ENCODE data around the gene TNFRSF14. TPM values are rescaled to one million over a fixed set of nuclear protein-coding genes. Genes with fewer than 3 reads are reported as not detected.
A peak's percentile ranks its signal among the peaks of the same experiment; 100 is the strongest.

The TNFRSF14 gene
- total RNA-seq, 1 donor from 2014 or later = 16.0 TPM

DNA sequence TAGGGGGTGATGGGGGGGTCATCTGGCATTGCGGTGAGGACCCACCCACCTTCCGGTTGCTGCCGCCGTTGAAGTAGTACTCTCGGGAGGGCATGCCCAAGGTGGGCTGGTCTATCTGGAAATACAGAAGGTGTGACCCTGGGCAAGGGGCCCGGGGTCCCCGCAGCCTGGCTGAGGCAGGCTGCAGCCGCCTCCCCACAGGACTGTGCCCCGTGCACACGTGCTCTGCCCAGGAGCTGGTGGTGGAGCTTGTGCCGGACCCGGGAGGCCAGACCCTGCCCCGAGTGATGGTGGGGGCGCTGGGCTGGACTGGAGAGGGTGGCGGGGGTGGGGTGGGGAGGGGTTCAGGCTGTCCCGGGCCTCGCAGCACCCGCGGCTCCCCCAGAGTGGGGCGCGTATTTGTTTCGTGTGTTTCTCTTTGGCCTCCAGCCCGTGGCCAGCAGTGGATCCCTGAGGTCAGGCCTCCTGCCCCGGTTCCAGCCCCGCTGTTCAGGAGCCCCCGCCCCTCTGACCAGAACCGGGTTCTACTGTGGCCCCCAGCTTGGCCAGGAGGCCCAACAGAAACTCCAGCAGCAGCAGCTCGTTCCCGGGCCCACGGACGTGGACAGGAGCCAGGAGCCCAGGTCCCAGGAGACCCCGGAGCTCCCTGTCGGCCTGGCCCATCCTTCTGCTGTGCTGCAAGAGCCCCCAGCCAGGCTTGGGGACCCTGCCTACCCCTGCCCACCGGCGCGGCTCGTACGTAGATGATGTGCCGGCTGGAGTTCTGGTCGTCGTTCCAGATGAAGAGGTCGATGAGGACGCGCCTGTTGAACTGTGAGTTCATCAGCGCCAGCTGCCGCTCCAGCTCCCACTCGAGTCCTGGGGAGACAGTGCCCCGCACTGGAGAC, 49.6 kb downstream of the TNFRSF14 start:
- DNase-seq = peak; percentile 29
- intact Hi-C loops (cut with micrococcal nuclease) = no loop called here
- ATAC-seq = no peak

GRCh38 chr1:2606396-2606880, 50.3 kb downstream of the TNFRSF14 start:
- DNase-seq = peak; percentile 13
- intact Hi-C loops (cut with micrococcal nuclease) = no loop called here
- no peak for ATAC-seq

DNA sequence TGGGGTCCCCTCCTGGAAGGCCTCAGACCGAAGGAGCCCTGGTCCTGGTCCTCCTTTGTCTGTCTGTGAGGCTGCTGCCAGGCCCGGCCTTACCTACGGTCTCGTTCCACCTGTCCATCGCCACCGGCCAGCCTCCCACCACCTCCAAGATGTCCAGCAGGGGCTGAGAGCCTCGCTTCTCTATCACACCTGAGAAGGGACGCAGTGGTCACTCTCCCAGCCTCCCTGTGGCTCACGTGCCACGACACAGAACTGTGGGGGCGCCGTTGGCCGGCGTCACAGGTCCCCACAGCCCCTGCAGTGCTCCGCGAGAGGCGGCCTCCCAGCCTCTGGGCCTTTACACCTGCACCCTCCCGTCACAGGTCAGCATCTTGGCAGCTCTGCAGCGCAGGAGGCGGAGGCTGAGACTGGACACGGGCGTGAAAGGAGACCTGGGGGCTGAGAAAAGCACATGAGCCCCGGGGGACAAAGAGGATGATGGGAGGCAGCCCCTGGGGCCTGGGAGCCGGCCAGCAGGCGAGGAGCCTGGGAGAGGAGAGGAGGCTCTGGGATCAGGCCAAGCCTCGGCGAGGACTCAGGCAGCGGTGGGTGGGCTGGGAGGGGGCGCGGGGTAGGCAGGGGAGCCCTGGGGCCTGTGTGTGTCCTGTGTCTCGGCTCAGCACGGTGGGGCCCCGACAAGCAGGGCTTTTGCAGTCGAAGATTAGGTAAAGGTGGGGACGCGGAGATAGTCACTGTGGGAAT, 50.9 kb downstream of the TNFRSF14 start:
- intact Hi-C loops (cut with micrococcal nuclease) = no loop called here
- DNase-seq (peak; percentile 20), ATAC-seq (no peak)

DNA sequence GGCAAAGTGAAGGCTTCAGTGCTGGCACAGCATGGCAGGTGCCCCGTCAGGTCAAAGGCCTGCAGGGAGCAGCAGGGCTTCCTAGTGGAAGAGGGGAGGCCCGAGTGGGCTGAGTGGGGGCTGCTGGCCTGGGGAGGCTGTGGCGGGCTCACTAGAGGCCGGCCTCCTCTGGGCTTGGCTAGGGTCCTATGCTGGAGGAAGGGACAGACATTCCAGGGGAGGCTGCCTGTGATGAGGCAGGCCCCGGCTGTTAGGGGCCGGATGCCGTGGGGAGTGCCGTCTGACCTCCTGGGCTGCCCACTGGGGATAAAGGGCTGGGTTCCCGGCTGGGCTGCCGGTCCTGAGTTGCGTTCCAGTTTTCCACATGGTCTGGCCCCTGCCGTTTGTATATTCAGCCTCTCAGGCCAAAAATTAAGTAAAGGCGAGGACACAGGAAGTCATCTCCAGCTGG, 51.5 kb downstream of the TNFRSF14 start:
- DNase-seq (peak; percentile 63), ATAC-seq (peak; percentile 78)
- intact Hi-C loops (cut with micrococcal nuclease) = no loop called here

GRCh38 chr1:2609319-2610035, 53.3 kb downstream of the TNFRSF14 start:
- DNase-seq (peak; percentile 29), ATAC-seq (no peak)
- intact Hi-C loops (cut with micrococcal nuclease) = no loop called here

DNA sequence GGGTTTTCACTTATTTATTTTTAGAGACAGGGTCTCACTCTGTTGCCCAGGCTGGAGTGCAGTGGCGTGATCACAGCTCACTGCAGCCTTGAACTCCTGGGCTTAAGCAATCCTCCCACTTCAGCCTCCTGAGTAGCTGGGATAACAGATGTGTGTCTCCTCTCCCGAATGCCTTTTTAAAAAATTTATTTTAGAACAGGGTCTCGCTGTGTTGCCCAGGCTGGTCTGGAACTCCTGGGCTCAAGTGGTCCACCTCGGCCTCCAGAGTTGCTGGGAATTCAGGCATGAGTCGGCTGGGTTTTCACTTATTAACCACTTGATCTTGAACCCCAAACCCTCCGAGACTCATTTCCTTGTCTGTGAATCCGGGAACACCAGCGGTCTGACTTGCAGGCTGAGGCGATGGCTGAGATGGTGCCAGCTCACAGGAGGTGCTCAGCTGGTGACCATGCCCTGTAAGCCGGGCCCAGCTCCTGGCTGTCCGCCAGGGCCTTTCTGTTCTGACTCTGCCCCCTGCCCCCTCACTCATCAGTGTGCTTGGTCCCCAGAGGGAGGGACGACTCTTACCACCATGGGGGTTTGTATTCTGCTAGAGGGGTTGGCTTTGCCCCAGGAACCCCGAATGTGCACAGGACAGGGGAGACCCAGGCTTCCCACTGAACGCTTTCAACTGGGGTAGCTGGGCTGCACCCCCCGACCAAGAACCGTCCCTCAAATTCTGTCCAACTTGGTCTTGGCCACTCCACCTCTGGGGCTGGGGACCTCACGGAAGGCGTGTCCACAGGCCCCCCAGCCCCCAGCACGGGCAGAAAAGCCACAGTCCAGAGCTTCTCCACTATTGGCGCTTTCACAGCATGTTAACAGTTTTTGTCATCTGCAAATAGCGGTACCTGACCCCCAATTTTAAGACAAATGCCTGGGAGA, 54.1 kb downstream of the TNFRSF14 start:
- ATAC-seq (no peak), DNase-seq (peak; percentile 23)
- intact Hi-C loops (cut with micrococcal nuclease) = no loop called here

DNA sequence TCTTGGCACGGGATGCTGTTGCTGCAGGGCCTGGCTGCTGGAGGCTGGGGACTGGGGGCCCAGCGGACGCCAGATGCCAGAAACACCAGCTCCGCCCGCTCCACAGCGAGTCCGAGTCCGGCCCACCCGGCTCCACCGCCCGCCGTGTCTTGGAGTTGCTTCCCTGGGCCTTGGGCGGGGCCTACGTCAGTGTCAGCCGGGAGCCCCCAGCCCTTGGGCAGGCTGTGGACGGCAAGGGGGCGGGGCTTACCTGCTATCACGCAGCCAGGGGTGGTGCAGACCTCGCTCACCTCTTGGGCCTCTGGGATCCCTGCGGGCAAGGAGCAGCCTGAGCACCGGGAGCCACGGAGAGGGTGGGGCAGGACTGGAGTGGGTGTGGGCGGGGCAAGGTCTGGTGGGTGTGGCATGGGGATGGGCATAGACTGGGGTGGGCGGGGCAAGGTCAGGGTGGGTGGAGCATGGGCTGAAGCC, 54.9 kb downstream of the TNFRSF14 start:
- no peak for ATAC-seq
- intact Hi-C loops (cut with micrococcal nuclease) = no loop called here
- peak; percentile 32 for DNase-seq

DNA sequence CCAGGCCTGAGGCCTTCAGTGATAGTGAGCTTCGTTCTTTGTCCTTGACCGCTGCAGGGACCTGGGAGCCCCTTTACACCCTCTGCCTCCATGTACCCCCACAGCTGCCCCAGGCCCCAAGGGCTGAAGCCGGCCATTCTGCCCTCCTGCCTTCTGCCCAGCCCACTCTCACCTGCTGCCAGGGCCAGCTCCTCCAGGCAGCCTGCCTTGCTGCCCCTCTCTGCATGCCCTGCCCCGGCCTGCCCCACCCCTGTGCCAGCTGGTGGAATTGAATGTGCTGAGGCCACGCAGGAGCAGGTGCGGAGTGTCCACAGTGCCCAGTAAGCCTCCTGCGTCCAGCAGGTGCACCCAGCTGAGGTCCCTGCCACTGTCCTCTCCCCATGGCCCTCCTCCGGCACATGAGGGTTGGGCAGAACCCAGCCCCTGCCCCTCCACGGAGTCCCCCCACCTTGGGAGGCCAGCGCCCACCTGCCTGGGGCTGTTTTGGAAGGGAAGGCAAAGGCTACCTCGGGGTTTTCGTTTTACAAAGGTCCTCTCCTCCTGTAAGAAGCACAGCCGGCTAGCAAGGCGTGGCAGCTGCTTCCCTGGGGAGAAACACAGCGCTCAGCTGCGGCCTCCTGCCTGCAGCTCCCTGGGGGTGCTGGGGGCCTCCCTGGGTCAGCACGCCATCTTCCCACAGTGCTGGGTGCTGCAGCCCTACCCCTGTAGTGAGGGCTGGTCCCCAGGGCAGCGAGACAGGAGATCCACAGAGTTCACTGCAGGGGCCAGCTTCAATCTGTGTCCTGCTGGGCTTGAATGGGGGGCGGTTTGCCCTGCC, 55.7 kb downstream of the TNFRSF14 start:
- DNase-seq = peak; percentile 18
- no peak for ATAC-seq
- intact Hi-C loops (cut with micrococcal nuclease) = no loop called here

DNA sequence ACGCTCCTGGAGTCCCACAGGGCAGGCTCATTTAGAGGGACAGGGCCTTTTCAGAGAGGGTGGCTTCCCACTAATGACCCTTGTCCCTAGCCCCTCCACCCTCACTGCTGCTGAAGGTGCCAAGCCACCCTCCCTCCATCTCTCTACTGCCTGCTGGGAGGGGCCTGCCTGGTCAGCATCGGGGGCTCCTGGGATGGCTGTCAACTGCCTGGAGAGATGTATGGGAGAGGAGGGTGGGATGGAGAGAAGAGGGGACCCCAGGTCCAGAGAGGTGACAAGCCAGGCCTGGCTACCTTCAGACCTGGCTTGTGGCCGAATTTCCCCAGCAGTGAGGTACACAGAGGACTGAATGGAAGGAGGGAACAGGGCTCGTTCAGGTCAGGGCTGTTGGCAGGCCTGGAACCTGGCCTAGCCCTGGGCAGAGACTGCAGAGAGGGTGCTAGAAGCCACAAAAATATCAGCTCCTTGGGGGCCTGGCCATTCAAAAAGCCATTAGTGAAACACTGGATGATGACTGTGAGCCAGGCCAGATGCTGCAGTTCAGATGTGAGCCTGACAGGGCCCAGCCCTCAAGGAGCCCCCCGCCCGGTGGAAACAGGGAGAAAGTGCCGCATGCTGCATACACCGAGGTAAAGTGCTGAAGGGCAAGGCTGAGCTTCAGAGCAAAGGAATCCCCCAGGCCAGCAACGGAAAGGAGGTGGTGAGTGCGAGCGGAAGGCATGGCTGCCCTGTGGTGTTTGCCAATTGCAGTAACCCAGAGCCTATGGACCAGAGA, 56.6 kb downstream of the TNFRSF14 start:
- ATAC-seq (no peak), DNase-seq (no peak)
- intact Hi-C loops (cut with micrococcal nuclease) = no loop called here

Other genes starting within 250 kb of the TNFRSF14 start
- 5.3 TPM for gene MORN1, start 164.8 kb upstream of the TNFRSF14 start, total RNA-seq
- gene RER1, start 164.5 kb upstream of the TNFRSF14 start, total RNA-seq = 98.1 TPM
- gene PEX10, start 143.8 kb upstream of the TNFRSF14 start, total RNA-seq = 13.7 TPM
- 0.25 TPM for gene PLCH2, start 80.1 kb upstream of the TNFRSF14 start, total RNA-seq
- gene PANK4, start 29.8 kb upstream of the TNFRSF14 start, total RNA-seq = 50.2 TPM
- 1.7 TPM for gene HES5, start 26.1 kb upstream of the TNFRSF14 start, total RNA-seq
- gene PRXL2B, start 30.4 kb downstream of the TNFRSF14 start, total RNA-seq = 11.2 TPM
- gene MMEL1, start 76.6 kb downstream of the TNFRSF14 start, total RNA-seq = not detected
- 0.59 TPM for gene TTC34, start 245.3 kb downstream of the TNFRSF14 start, total RNA-seq

Data from left ventricle myocardium superior (tissue), 1 donor.